GM12892 (cell line): ENCODE results near the gene TMEM150C.

Source experiments
- DNase-seq: peaks from one replicate; pipeline ENCODE4 v3.0.0; 2011; ENCODE audit not compliant: insufficient read length
- FAIRE-seq: peaks from 2 replicates; lab custom pipeline; 2011; peaks lifted over from hg19 to GRCh38; lab: Jason Lieb, UNC
- POLR2A ChIP-seq: IDR thresholded peaks from 2 replicates; pipeline ENCODE4 v1.6.1; 2011; ENCODE audit warnings: low read depth, low read length, control low read depth
- POLR2AphosphoS5 ChIP-seq: IDR thresholded peaks from 2 replicates; pipeline ENCODE4 v1.6.1; 2011; ENCODE audit warnings: low read depth, low read length, control low read depth
- TAF1 ChIP-seq: IDR thresholded peaks from 2 replicates; pipeline ENCODE4 v1.6.1; 2011; ENCODE audit warnings: low read depth, mild to moderate bottlenecking, control low read depth, low read length, borderline replicate concordance

The TMEM150C gene

DNA sequence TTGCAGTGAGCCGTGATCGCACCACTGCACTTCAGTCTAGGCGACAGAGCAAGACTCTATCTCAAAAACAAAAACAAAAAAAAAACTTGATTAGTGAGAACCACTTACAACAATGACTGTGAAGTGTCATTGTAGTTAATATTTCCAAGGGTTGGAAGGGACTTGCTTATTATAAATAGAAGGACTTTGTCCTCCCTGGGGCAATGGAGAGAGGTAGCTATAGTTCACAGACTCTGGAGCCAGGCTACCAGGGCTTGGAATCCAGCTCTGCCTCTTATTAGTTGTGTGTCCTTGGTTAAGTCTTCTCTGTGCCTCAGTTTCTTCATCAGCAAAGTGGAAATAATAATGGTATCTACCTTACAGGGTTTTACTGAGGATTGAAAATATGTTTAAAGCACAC, 51.6 kb downstream of the TMEM150C start:
- FAIRE-seq (no peak), DNase-seq (no peak)
- TF ChIP-seq TAF1, result no peak
- no peak for TF ChIP-seq POLR2AphosphoS5
- TF ChIP-seq POLR2A, result no peak

DNA sequence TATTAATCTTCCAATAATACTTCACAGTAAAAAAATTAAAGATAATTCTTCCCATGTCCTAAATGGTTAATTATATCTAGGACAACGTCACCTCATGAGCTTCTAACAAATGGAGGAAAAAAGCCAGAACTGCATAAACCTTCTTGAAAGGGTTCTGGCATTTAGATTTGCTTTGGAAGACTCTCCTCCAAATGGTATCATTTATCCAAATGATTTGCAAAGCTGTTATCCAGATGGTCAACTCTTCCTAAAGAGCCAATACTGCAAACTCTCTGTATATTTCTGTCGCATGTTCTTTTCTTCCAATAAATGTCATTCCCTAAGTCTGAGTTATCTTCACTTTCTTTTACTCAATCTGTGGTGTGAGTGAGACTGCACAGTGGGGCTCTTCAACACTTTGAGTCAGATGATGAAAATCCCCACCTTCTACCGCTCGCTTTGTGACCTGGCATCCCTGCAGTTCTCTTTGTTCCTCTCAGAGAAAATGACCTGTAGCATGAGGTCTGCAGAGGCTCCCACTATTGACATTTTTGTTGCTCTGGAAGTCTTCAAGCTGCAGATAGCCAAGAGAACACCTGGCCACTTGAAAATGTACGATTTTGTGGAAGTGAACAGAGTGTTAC, 52.9 kb downstream of the TMEM150C start:
- DNase-seq (no peak), FAIRE-seq (no peak)
- TF ChIP-seq POLR2AphosphoS5, result no peak
- TF ChIP-seq TAF1, result no peak
- no peak for TF ChIP-seq POLR2A

GRCh38 chr4:82508011-82508410, 53.8 kb downstream of the TMEM150C start:
- DNase-seq, result no peak
- no peak for FAIRE-seq
- no peak for TF ChIP-seq POLR2A
- no peak for TF ChIP-seq POLR2AphosphoS5
- TF ChIP-seq TAF1, result no peak

GRCh38 chr4:82501154-82501442, 60.7 kb downstream of the TMEM150C start:
- TF ChIP-seq TAF1 (no peak), POLR2A (no peak), POLR2AphosphoS5 (no peak)

DNA sequence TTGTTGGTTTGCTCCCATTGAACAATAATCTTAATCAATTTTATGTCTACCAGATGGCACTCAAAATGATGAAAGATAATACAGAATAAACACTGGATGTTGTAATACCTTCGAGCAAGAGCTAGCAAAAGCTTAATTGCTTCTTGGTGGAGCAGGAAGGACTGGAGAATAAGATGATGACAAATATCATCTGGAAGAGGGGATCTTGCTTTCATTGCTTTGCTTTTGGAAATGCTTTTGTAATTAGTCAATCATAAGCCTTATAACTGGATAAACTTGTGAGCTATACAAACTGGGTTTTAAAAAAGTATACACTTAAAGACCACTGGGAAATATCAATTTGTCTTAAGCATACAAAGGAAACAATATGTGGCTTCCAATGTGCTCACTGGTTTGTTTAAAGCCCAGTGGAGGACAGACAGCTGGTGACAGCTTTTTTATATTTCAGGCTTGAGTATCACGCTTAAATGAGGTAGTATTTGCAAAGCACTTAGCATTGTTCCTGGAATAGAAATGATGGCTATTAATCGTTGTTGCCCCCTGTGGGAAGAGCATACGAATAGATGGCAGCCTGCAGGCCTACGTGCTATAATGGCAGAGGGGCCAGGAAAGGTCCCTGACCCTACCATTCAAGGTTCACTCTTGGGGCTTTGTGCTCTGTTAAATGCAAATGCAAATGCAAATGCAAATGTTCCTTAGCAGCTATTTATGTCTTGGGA, 61.2 kb downstream of the TMEM150C start:
- no peak for FAIRE-seq
- TF ChIP-seq TAF1 (no peak), POLR2A (no peak), POLR2AphosphoS5 (no peak)

More at GRCh38 chr4:82501154-82501442, 60.7 kb downstream of the TMEM150C start:
- no peak for FAIRE-seq
- no peak for DNase-seq

GRCh38 chr4:82499738-82500434, 61.9 kb downstream of the TMEM150C start:
- TF ChIP-seq TAF1 (no peak), POLR2AphosphoS5 (no peak), POLR2A (no peak)
- no peak for FAIRE-seq
- no peak for DNase-seq

More for the DNA sequence above, 61.2 kb downstream of the TMEM150C start:
- no peak for DNase-seq

- no peak for DNase-seq
- FAIRE-seq, result no peak
- TF ChIP-seq TAF1, result no peak
- no peak for TF ChIP-seq POLR2AphosphoS5
- TF ChIP-seq POLR2A, result no peak
Measured at GRCh38 chr4:82496349-82496748, 65.4 kb downstream of the TMEM150C start.

DNA sequence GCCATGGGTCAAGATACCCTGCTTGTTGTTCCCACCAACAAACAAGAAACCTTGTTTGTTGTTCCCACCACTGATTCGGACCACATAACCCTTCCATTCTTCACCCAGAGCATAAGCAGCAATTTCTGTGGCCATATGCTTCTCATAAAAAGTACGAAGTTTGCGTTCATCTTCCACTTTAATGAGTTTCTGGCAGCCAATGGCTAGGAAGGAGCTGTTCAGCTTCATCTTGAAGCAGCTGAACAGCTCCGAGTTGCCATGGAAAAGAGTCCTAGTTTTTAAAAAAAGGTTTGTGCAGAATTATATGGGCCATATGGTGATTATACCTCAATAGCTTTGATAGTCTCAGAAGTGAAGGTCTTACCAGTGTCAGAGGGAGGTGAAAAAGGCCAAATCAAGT, 66.1 kb downstream of the TMEM150C start:
- no peak for FAIRE-seq
- DNase-seq, result no peak
- TF ChIP-seq TAF1 (no peak), POLR2A (no peak), POLR2AphosphoS5 (no peak)

GRCh38 chr4:82493721-82494425, 67.9 kb downstream of the TMEM150C start:
- DNase-seq (no peak), FAIRE-seq (no peak)
- TF ChIP-seq POLR2AphosphoS5 (no peak), TAF1 (no peak), POLR2A (no peak)

GRCh38 chr4:82491251-82491960, 70.4 kb downstream of the TMEM150C start:
- TF ChIP-seq TAF1 (no peak), POLR2A (no peak), POLR2AphosphoS5 (no peak)
- DNase-seq, result no peak
- no peak for FAIRE-seq
